AG09309 (cell line): ENCODE results near the gene CCDC82.

ENCODE experiments used
- DNase-seq: peaks from one replicate; pipeline ENCODE4 v3.0.0-alpha.2; 2010; ENCODE audit warnings: low read depth
- H3K4me3 ChIP-seq: 2 replicates; pipeline ENCODE4 v1.5.1; 2011; ENCODE audit warnings: mild to moderate bottlenecking, low read depth, low read length, moderate library complexity; ENCODE audit not compliant: control insufficient read depth
- TF ChIP-seq, protein P1 (sequence below): IDR thresholded peaks from 2 replicates; pipeline ENCODE4 v1.5.1; 2011; ENCODE audit warnings: mild to moderate bottlenecking, low read depth, low read length, inconsistent platforms; ENCODE audit not compliant: insufficient read depth, control insufficient read depth; ENCODE audit errors: missing control alignments

Gene CCDC82

DNA sequence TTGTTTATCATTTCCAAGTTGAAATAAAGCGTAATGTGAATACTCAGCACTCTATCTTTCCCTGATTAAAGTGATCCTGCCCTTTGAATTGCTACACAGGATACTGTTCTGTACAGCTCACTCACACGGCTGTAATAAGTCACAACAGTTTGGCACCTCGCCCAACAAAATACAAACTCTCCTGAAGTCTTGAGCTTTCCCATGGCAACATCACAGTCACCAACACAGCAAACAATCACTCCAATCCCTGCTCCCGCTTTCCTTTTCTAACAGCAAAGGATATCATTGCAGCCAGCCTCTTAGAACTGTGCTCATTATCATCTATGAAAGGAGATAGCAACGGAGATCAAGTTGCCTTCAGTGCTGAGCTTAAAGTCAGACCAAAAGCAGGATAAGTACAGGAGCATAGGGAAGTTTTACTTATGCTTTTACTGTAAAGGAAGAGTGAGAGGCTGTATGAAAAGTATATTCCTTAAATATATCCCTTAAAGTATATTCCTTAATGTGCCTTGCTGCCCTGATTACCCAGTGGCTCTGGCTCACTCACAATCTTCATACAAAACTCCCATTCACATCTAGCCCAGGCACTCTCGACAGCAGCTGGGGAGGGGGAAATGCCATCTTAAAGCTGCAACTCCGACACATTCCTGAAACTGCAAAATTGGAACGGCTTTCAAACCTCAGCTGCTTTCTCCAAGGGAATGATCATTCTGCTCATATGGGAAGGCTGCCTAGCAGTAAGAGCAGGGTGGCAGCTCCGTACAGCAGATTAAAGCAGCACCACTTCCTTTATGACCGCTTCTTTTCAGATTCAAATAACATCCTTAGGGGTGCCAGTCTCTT lies 82.6 kb downstream of the CCDC82 start:
- TF ChIP-seq, protein P1, sequence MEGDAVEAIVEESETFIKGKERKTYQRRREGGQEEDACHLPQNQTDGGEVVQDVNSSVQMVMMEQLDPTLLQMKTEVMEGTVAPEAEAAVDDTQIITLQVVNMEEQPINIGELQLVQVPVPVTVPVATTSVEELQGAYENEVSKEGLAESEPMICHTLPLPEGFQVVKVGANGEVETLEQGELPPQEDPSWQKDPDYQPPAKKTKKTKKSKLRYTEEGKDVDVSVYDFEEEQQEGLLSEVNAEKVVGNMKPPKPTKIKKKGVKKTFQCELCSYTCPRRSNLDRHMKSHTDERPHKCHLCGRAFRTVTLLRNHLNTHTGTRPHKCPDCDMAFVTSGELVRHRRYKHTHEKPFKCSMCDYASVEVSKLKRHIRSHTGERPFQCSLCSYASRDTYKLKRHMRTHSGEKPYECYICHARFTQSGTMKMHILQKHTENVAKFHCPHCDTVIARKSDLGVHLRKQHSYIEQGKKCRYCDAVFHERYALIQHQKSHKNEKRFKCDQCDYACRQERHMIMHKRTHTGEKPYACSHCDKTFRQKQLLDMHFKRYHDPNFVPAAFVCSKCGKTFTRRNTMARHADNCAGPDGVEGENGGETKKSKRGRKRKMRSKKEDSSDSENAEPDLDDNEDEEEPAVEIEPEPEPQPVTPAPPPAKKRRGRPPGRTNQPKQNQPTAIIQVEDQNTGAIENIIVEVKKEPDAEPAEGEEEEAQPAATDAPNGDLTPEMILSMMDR: no peak
- DNase-seq: peak; percentile 97
- H3K4me3 ChIP-seq: peak overlapping the region; percentile 24

DNA sequence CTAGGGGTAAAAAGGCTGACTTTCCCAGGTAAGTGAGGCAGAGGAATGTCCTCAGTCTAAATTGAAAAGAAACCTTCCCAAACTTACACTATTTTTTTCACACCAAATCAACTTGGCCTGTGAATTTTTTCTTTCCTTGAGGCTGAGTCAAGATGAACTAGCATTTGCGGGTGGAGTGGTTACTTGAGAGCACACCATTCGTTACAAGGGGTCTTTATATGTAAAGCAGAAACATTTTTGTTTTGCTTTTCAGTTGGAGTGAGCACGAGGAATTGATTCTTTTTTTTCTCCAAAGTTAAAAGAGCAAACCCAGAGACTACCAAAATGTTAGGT lies 83.1 kb downstream of the CCDC82 start:
- TF ChIP-seq, protein P1: no peak
- peak overlapping the region; percentile 6 for H3K4me3 ChIP-seq
- DNase-seq: no peak

DNA sequence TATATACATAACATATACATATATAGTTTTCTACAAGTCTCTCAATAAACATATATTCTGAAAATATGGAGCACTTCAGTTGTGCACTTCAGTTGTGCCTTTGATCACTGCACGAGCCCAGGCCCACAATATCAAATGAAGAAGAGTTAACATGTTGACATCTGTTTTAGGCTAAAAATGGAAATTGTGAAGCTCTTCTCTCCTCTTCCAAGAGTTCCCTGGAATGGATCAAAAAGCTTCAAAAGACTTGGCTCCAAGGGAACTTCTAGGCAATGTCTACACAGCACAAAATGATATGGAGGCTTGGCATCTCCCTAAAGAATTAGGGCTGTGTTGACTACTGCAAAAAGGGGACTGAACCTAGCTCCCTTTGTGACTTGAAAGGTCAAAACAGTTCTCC lies 83.6 kb downstream of the CCDC82 start:
- TF ChIP-seq, protein P1: no peak
- no peak for DNase-seq
- no peak overlapping the region for H3K4me3 ChIP-seq

DNA sequence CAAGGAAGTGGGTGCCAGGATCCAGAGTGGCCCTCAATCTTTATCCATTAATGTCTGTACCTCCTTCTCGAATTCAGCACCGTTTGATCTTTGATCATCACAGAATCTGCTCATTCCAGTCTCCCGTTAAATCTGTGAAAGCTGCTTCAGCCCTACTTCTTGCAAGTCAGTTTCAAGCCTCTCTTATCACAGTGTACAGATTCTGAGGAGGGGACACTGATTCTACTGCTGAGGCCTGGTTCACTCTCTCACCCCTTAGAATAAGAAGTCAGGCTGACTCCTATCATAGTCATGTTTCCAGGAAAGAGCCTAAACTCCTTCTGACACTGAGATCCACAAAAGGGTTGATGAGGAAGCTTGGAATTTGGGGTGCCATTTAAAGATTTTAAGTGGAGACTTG lies 85.7 kb downstream of the CCDC82 start:
- no peak for DNase-seq
- TF ChIP-seq, protein P1: no peak
- no peak overlapping the region for H3K4me3 ChIP-seq

DNA sequence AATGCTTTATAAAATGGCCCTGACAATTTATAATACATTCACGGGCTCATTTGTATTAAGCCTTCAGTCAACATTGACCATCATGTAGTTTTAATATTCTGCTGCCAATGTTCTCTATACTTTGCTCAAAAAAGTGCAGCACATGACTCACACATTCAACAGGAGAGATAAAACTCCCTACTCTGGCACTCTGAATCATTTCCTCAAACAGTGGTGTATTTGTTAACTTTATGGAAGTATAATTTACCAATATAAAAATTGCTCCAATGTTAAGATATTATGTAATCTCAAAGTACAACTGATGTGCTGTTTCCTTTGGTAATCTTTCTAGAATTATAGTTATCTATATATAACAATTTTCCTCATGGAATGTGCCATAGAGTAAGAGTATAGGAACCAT lies 86.6 kb downstream of the CCDC82 start:
- no peak overlapping the region for H3K4me3 ChIP-seq
- DNase-seq: no peak
- TF ChIP-seq, protein P1: no peak
